Measurements from ENCODE around the gene SORBS2. TPM values are rescaled to one million over a fixed set of nuclear protein-coding genes. Genes with fewer than 3 reads are reported as not detected.

SORBS2 gene
- total and polyA plus RNA-seq, 2 of the 4 experiments (the other 2 are of a cell fraction), result 0.18 TPM; not detected in 1

DNA sequence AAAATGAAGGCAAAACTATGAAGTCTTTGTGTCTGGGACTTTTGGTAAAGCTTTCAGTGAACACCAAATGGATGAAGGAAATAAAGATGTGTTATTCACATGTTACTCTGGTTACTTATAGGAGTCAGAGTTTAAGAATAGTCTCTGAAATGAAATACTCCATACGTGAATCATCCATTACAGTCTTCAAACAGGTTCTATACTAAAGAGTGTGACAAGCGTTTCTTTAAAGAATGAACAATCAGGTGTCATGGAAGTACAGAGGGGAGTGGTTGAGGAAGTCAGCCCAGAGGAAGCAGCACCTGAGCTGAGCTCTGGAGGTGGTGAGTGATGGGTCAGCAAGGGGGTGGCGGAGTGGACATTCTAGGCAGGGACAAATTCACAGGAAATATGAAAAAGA, 41.8 kb upstream of the SORBS2 start:
- H3K4me3 ChIP-seq (ENCODE audit: insufficient read depth, low read depth, low read length), result no peak overlapping the region

More for the DNA sequence above, 41.8 kb upstream of the SORBS2 start:
- no peak for ATAC-seq (ENCODE audit: low read depth)
- dilution Hi-C loops (cut with HindIII; ENCODE audit: low sequenced_read_pairs, unreplicated experiment) (no loop called here), intact Hi-C loops (cut with micrococcal nuclease) (no loop called here), in situ Hi-C loops (cut with MboI; ENCODE audit: low sequenced_read_pairs) (no loop called here)
- Histone ChIP-seq H3K9me3 (ENCODE audit: control insufficient read depth, insufficient read depth, low read length) (peaks cover 7% of the 10 kb centered on the region), H3K27me3 (ENCODE audit: control insufficient read depth, insufficient read depth, low read length) (peaks cover 4% of the 10 kb centered on the region), H3K36me3 (ENCODE audit: control insufficient read depth, insufficient read depth, low read length) (no peaks in the 10 kb centered on the region), H3K9me1 (ENCODE audit: insufficient read depth, low read length) (no peaks in the 10 kb centered on the region), H4K91ac (ENCODE audit: insufficient read depth, low read depth, low read length) (no peak overlapping the region), H2AFZ (replicated peaks; ENCODE audit: low read length, poor library complexity) (no peak overlapping the region), H2BK120ac (ENCODE audit: low read depth, low read length) (no peak overlapping the region), H2AK5ac (ENCODE audit: low read depth, low read length) (no peak overlapping the region), H4K8ac (ENCODE audit: low read depth in 2 of 2, low read length in 2 of 2) (no peak overlapping the region), H3K23ac (ENCODE audit: low read depth, low read length) (no peak overlapping the region), H3K56ac (ENCODE audit: extremely low read depth, insufficient read depth, low read length) (no peak overlapping the region), H2BK5ac (ENCODE audit: low read depth, low read length, poor library complexity, severe bottlenecking) (no peak overlapping the region), H3K18ac (ENCODE audit: low read depth, low read length) (no peak overlapping the region), H3K14ac (replicated peaks; ENCODE audit: low read depth, low read length) (no peak overlapping the region), H2BK20ac (ENCODE audit: low read depth, low read length) (no peak overlapping the region), H3K4me2 (ENCODE audit: low read depth, low read length) (no peak overlapping the region), H3K9ac (ENCODE audit: low read depth, low read length) (no peak overlapping the region), H3K4me1 (ENCODE audit: control insufficient read depth, insufficient read depth, low read length) (no peaks in the 10 kb centered on the region), H2AK9ac (replicated peaks; ENCODE audit: low read depth, low read length, poor library complexity) (no peak overlapping the region), H4K20me1 (ENCODE audit: insufficient read depth, low read length) (no peaks in the 10 kb centered on the region), H2BK15ac (ENCODE audit: low read depth, low read length) (no peak overlapping the region), H3K27ac (ENCODE audit: insufficient read depth, low read length) (no peak overlapping the region), H3K79me1 (ENCODE audit: low read depth in 1 of 2, low read length in 2 of 2) (no peaks in the 10 kb centered on the region), H4K5ac (ENCODE audit: low read depth, low read length) (no peak overlapping the region), H3K4ac (ENCODE audit: low read depth, low read length) (no peak overlapping the region)
- DNase-seq, result no peak
- no TSS peak for BruUV-seq (replicated peaks)
- WGBS, 2 experiments (ENCODE audit: extremely low coverage in 2 of 2, insufficient read length in 1 of 2), result 100% methylated on average over 1 of the region's 3 CpGs; no CpG with 5 or more reads in 1 of the 2 experiments
- TF ChIP-seq CHD1 (IDR thresholded peaks at IDR 0.05; ENCODE audit: low read depth, low read length), result no peak
- no peak for TF ChIP-seq MAZ (IDR thresholded peaks at IDR 0.05; ENCODE audit: borderline replicate concordance, low read depth, low read length)
- no peak for TF ChIP-seq RAD21 (IDR thresholded peaks at IDR 0.05; ENCODE audit: low read length)
- TF ChIP-seq POLR2A (IDR thresholded peaks at IDR 0.05; ENCODE audit: low read depth, low read length), result no peak
- no peak for TF ChIP-seq RFX5 (IDR thresholded peaks at IDR 0.05; ENCODE audit: low read depth, low read length)
- TF ChIP-seq NFE2L2 (IDR thresholded peaks at IDR 0.05; ENCODE audit: low read depth, low read length), result no peak
- no peak for TF ChIP-seq SMC3 (IDR thresholded peaks at IDR 0.05; ENCODE audit: low read depth, low read length)
- no peak for TF ChIP-seq RCOR1 (IDR thresholded peaks at IDR 0.05; ENCODE audit: insufficient replicate concordance, low read length)
- TF ChIP-seq MAFK (IDR thresholded peaks at IDR 0.05; ENCODE audit: low read depth, low read length), result no peak
- TF ChIP-seq MXI1 (IDR thresholded peaks at IDR 0.05; ENCODE audit: borderline replicate concordance, low read depth, low read length), result no peak
- TF ChIP-seq, protein P1, sequence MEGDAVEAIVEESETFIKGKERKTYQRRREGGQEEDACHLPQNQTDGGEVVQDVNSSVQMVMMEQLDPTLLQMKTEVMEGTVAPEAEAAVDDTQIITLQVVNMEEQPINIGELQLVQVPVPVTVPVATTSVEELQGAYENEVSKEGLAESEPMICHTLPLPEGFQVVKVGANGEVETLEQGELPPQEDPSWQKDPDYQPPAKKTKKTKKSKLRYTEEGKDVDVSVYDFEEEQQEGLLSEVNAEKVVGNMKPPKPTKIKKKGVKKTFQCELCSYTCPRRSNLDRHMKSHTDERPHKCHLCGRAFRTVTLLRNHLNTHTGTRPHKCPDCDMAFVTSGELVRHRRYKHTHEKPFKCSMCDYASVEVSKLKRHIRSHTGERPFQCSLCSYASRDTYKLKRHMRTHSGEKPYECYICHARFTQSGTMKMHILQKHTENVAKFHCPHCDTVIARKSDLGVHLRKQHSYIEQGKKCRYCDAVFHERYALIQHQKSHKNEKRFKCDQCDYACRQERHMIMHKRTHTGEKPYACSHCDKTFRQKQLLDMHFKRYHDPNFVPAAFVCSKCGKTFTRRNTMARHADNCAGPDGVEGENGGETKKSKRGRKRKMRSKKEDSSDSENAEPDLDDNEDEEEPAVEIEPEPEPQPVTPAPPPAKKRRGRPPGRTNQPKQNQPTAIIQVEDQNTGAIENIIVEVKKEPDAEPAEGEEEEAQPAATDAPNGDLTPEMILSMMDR (conservative IDR thresholded peaks at IDR 0.05; ENCODE audit: low read depth, low read length), result no peak
- TF ChIP-seq, protein P2, sequence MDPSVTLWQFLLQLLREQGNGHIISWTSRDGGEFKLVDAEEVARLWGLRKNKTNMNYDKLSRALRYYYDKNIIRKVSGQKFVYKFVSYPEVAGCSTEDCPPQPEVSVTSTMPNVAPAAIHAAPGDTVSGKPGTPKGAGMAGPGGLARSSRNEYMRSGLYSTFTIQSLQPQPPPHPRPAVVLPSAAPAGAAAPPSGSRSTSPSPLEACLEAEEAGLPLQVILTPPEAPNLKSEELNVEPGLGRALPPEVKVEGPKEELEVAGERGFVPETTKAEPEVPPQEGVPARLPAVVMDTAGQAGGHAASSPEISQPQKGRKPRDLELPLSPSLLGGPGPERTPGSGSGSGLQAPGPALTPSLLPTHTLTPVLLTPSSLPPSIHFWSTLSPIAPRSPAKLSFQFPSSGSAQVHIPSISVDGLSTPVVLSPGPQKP (IDR thresholded peaks at IDR 0.05; ENCODE audit: borderline replicate concordance, low read depth, low read length), result no peak
- no peak for TF ChIP-seq BHLHE40 (IDR thresholded peaks at IDR 0.05; ENCODE audit: low read depth, low read length)
- TF ChIP-seq FOS (IDR thresholded peaks at IDR 0.05; ENCODE audit: low read depth, low read length), result no peak
- TF ChIP-seq, protein P3, sequence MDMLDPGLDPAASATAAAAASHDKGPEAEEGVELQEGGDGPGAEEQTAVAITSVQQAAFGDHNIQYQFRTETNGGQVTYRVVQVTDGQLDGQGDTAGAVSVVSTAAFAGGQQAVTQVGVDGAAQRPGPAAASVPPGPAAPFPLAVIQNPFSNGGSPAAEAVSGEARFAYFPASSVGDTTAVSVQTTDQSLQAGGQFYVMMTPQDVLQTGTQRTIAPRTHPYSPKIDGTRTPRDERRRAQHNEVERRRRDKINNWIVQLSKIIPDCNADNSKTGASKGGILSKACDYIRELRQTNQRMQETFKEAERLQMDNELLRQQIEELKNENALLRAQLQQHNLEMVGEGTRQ (IDR thresholded peaks at IDR 0.05; ENCODE audit: low read depth, low read length), result no peak
- CTCF ChIA-PET, result no interaction called here
- POLR2A ChIA-PET (ENCODE audit: unreplicated experiment), result no interaction called here

Data from IMR-90 (cell line).